Chondrocyte (in vitro differentiated cells): ENCODE data around the gene GMNC. TPM values are rescaled to one million over a fixed set of nuclear protein-coding genes. Genes with fewer than 3 reads are reported as not detected.

Experiments used
- DNase-seq: peaks from one replicate; pipeline ENCODE4 v3.0.0; 2021; ENCODE audit warnings: mixed read lengths, low spot score
- H3K27ac Mint-ChIP-seq: one replicate; pipeline ENCODE4 v1.8.0; 2021; ENCODE audit warnings: mild to moderate bottlenecking, moderate library complexity, mixed read lengths; ENCODE audit not compliant: unreplicated experiment
- H3K27me3 Mint-ChIP-seq: 2 replicates; pipeline ENCODE4 v1.8.0; 2021; ENCODE audit warnings: low read depth, mixed read lengths
- H3K36me3 Mint-ChIP-seq: 2 replicates; pipeline ENCODE4 v1.8.0; 2021; ENCODE audit warnings: low read depth, mixed read lengths
- H3K4me1 Mint-ChIP-seq: 2 replicates; pipeline ENCODE4 v1.8.0; 2021; ENCODE audit warnings: low read depth, mild to moderate bottlenecking, mixed read lengths
- H3K4me3 Mint-ChIP-seq: one replicate; pipeline ENCODE4 v1.8.0; 2021; ENCODE audit warnings: mild to moderate bottlenecking, moderate library complexity, mixed read lengths; ENCODE audit not compliant: unreplicated experiment
- H3K9me3 Mint-ChIP-seq: 2 replicates; pipeline ENCODE4 v1.8.0; 2021; ENCODE audit warnings: low read depth, mixed read lengths
- CTCF ChIP-seq: fragments of 200-600 bp; sonication (generic); IDR thresholded peaks from 2 replicates; pipeline ENCODE4 v1.5.0; 2021; ENCODE audit warnings: antibody characterized with exemption, mild to moderate bottlenecking, moderate library complexity
- total RNA-seq: library from RNA; stranded (reverse); gene quantifications from 3 replicates; pipeline ENCODE4 v1.2.1, GENCODE V29; 2021

The GMNC gene
- total RNA-seq, 1 donor from 2014 or later, result 0.05 TPM

GRCh38 chr3:190863119-190863465, 598 bp upstream of the GMNC start:
- Mint-ChIP-seq H3K9me3 (no peaks in the 10 kb centered on the region), H3K4me3 (peak overlapping the region; percentile 73), H3K4me1 (peaks cover 8% of the 10 kb centered on the region), H3K36me3 (no peaks in the 10 kb centered on the region), H3K27me3 (peaks cover 39% of the 10 kb centered on the region), H3K27ac (no peak overlapping the region)
- DNase-seq, result no peak
- no peak for TF ChIP-seq CTCF

- H3K4me1 Mint-ChIP-seq, result peaks cover 8% of the 10 kb centered on the region
- TF ChIP-seq CTCF, result no peak
- no peak overlapping the region for H3K27ac Mint-ChIP-seq
- H3K4me3 Mint-ChIP-seq, result no peak overlapping the region
- H3K36me3 Mint-ChIP-seq, result no peaks in the 10 kb centered on the region
- no peaks in the 10 kb centered on the region for H3K9me3 Mint-ChIP-seq
- peaks cover 40% of the 10 kb centered on the region for H3K27me3 Mint-ChIP-seq
- DNase-seq, result no peak
Measured at GRCh38 chr3:190860521-190860920, 2.0 kb downstream of the GMNC start.

- H3K27me3 Mint-ChIP-seq, result peaks cover 47% of the 10 kb centered on the region
- no peak overlapping the region for H3K27ac Mint-ChIP-seq
- no peak overlapping the region for H3K4me3 Mint-ChIP-seq
- no peaks in the 10 kb centered on the region for H3K9me3 Mint-ChIP-seq
- no peak for DNase-seq
- no peak for TF ChIP-seq CTCF
- H3K36me3 Mint-ChIP-seq, result no peaks in the 10 kb centered on the region
- H3K4me1 Mint-ChIP-seq, result no peaks in the 10 kb centered on the region
Measured at GRCh38 chr3:190855151-190855550, 7.3 kb downstream of the GMNC start.

- H3K36me3 Mint-ChIP-seq, result no peaks in the 10 kb centered on the region
Measured at GRCh38 chr3:190854062-190854461, 8.4 kb downstream of the GMNC start.

GRCh38 chr3:190853464-190853863, 9.0 kb downstream of the GMNC start:
- no peak overlapping the region for H3K4me3 Mint-ChIP-seq
- H3K9me3 Mint-ChIP-seq, result no peaks in the 10 kb centered on the region
- no peak for DNase-seq
- no peak overlapping the region for H3K27ac Mint-ChIP-seq
- no peak for TF ChIP-seq CTCF
- H3K4me1 Mint-ChIP-seq, result no peaks in the 10 kb centered on the region
- H3K36me3 Mint-ChIP-seq, result no peaks in the 10 kb centered on the region
- peaks cover 48% of the 10 kb centered on the region for H3K27me3 Mint-ChIP-seq

More at GRCh38 chr3:190854062-190854461, 8.4 kb downstream of the GMNC start:
- no peak for DNase-seq
- no peak overlapping the region for H3K4me3 Mint-ChIP-seq
- no peak overlapping the region for H3K27ac Mint-ChIP-seq
- no peak for TF ChIP-seq CTCF
- H3K9me3 Mint-ChIP-seq, result no peaks in the 10 kb centered on the region
- H3K27me3 Mint-ChIP-seq, result peaks cover 49% of the 10 kb centered on the region
- H3K4me1 Mint-ChIP-seq, result no peaks in the 10 kb centered on the region
